ENCODE data around the gene NPAT.

GRCh38 chr11:108246885-108247284 is 24.4 kb upstream of the NPAT start:
- TF ChIP-seq CTCF (IDR thresholded peaks at IDR 0.05; ENCODE audit: borderline replicate concordance, extremely low read depth, low read length, poor library complexity, severe bottlenecking): no peak
- TF ChIP-seq EZH2 (IDR thresholded peaks at IDR 0.05; ENCODE audit: borderline replicate concordance, low read depth, low read length, severe bottlenecking): no peak
